Vagina (tissue), 2 donors: ENCODE data around the gene DBN1.

ENCODE experiments used
- CTCF ChIP-seq, 3 experiments: fragments of 450-650 bp in 2 of 3; fragments of 200-600 bp in 1 of 3; sonication (generic) in 1 of 3; IDR thresholded peaks; one replicate each; pipeline ENCODE4 v1.5.1; 2017 to 2019; ENCODE audit warnings: antibody characterized with exemption in 3 of 3, mild to moderate bottlenecking in 2 of 3, moderate library complexity in 2 of 3
- POLR2A ChIP-seq, 2 donors: fragments of 450-650 bp; IDR thresholded peaks; one replicate each; pipeline ENCODE4 v1.6.1; 2017; ENCODE audit warnings: antibody characterized with exemption in 2 of 2, mild to moderate bottlenecking in 2 of 2, moderate library complexity in 2 of 2

- TF ChIP-seq CTCF (IDR thresholded peaks at IDR 0.05) (no peak), POLR2A (IDR thresholded peaks at IDR 0.05) (no peak)
These were observed 10.8 kb upstream of the DBN1 start for GRCh38 chr5:177483994-177484901.
